OCI-LY1 (cell line): Measurements from ENCODE around the gene ZNF333.

ENCODE experiments used
- H2AFZ ChIP-seq: fragments of 200-600 bp; sonication (generic), shearing (Covaris generic); 2 replicates; pipeline ENCODE4 v1.6.0; 2014; ENCODE audit warnings: antibody characterized with exemption, mild to moderate bottlenecking, low read length
- H3F3A ChIP-seq: fragments of 200-600 bp; sonication (generic), shearing (Covaris generic); 2 replicates; pipeline ENCODE4 v1.6.0; 2014; ENCODE audit warnings: mild to moderate bottlenecking, antibody characterized with exemption, low read length, moderate library complexity; ENCODE audit not compliant: insufficient read depth
- H3K27ac ChIP-seq: fragments of 200-600 bp; sonication (generic); 2 replicates; pipeline ENCODE4 v1.5.1; 2014; ENCODE audit warnings: low read length, mixed run types, mild to moderate bottlenecking, low read depth; ENCODE audit not compliant: poor library complexity, severe bottlenecking
- H3K27me3 ChIP-seq: fragments of 200-600 bp; sonication (generic); 2 replicates; pipeline ENCODE4 v1.6.0; 2014; ENCODE audit warnings: antibody characterized with exemption, mild to moderate bottlenecking, low read length, moderate library complexity; ENCODE audit not compliant: insufficient read depth
- H3K36me3 ChIP-seq: fragments of 200-600 bp; sonication (generic); 2 replicates; pipeline ENCODE4 v1.6.1; 2014; ENCODE audit warnings: mild to moderate bottlenecking, antibody characterized with exemption, low read length, moderate library complexity, mixed read lengths; ENCODE audit not compliant: insufficient read depth
- H3K4me1 ChIP-seq: fragments of 200-600 bp; sonication (generic); 2 replicates; pipeline ENCODE4 v1.5.1; 2014; ENCODE audit warnings: mild to moderate bottlenecking, low read length, moderate library complexity; ENCODE audit not compliant: insufficient read depth, severe bottlenecking
- H3K4me2 ChIP-seq: fragments of 200-600 bp; sonication (generic), shearing (Covaris generic); 2 replicates; pipeline ENCODE4 v1.6.1; 2014; ENCODE audit warnings: low read length
- H3K4me3 ChIP-seq: fragments of 200-600 bp; sonication (generic); 2 replicates; pipeline ENCODE4 v1.5.1; 2014; ENCODE audit warnings: low read length, low read depth, mild to moderate bottlenecking, mixed read lengths; ENCODE audit not compliant: poor library complexity, severe bottlenecking
- H3K79me2 ChIP-seq: fragments of 200-600 bp; shearing (Covaris generic); 2 replicates; pipeline ENCODE4 v1.6.1; 2016; ENCODE audit warnings: mixed run types, low read length, mixed read lengths; ENCODE audit not compliant: insufficient read depth
- H3K9ac ChIP-seq: fragments of 200-600 bp; sonication (generic), shearing (Covaris generic); 2 replicates; pipeline ENCODE4 v1.6.1; 2014; ENCODE audit warnings: mild to moderate bottlenecking, low read length, mixed read lengths
- H3K9me2 ChIP-seq: fragments of 200-600 bp; sonication (generic), shearing (Covaris generic); 2 replicates; pipeline ENCODE4 v1.6.1; 2014; ENCODE audit warnings: low read depth, mild to moderate bottlenecking, low read length, mixed read lengths
- H3K9me3 ChIP-seq: fragments of 200-600 bp; shearing (Covaris generic); 2 replicates; pipeline ENCODE4 v1.6.1; 2014; ENCODE audit warnings: low read length, mixed read lengths
- H4K20me1 ChIP-seq: fragments of 200-600 bp; sonication (generic), shearing (Covaris generic); 2 replicates; pipeline ENCODE4 v1.6.0; 2016; ENCODE audit warnings: mild to moderate bottlenecking, low read length; ENCODE audit not compliant: insufficient read depth
- CTCF ChIP-seq: fragments of 200-600 bp; sonication (generic), shearing (Covaris generic); IDR thresholded peaks from 2 replicates; pipeline ENCODE4 v1.5.1; 2017; ENCODE audit warnings: mild to moderate bottlenecking, antibody characterized with exemption, low read length, moderate library complexity, mixed read lengths
- EZH2 ChIP-seq: fragments of 200-600 bp; sonication (generic), shearing (Covaris generic); IDR thresholded peaks from 2 replicates; pipeline ENCODE4 v1.8.0; 2017; ENCODE audit warnings: borderline replicate concordance, mixed run types, mild to moderate bottlenecking, antibody characterized with exemption, low read length, moderate library complexity, mixed read lengths

The ZNF333 gene

DNA sequence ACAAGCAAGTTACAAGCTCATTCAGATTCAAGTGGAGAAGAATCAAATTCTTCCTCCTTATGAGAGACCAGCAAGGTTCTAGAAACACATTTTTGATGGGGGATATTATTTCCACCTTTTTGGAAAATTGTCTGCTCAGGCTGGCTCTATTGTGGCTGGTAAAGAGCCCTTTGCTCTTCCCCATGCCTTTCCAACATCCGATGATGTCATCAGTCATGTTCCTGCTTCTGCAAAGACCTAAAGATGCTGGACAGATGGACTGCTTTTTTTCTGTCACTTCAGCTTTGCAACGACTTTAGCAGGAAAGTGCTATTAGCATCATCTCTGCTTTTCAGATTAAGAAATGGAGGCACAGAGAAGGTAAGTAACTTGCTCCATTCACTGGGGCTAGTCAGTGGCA is 19.4 kb upstream of the ZNF333 start:
- Histone ChIP-seq H3K9me2 (no peaks in the 10 kb centered on the region), H3K27ac (no peak overlapping the region), H3F3A (no peaks in the 10 kb centered on the region), H4K20me1 (no peaks in the 10 kb centered on the region), H3K79me2 (no peaks in the 10 kb centered on the region), H3K4me1 (no peaks in the 10 kb centered on the region), H3K4me2 (no peak overlapping the region), H3K27me3 (peaks cover 11% of the 10 kb centered on the region; the same call in 1 of the 2 replicates), H2AFZ (no peak overlapping the region), H3K9ac (no peak overlapping the region), H3K4me3 (no peak overlapping the region), H3K36me3 (no peaks in the 10 kb centered on the region), H3K9me3 (no peaks in the 10 kb centered on the region)
- TF ChIP-seq EZH2, result no peak
- TF ChIP-seq CTCF, result no peak

DNA sequence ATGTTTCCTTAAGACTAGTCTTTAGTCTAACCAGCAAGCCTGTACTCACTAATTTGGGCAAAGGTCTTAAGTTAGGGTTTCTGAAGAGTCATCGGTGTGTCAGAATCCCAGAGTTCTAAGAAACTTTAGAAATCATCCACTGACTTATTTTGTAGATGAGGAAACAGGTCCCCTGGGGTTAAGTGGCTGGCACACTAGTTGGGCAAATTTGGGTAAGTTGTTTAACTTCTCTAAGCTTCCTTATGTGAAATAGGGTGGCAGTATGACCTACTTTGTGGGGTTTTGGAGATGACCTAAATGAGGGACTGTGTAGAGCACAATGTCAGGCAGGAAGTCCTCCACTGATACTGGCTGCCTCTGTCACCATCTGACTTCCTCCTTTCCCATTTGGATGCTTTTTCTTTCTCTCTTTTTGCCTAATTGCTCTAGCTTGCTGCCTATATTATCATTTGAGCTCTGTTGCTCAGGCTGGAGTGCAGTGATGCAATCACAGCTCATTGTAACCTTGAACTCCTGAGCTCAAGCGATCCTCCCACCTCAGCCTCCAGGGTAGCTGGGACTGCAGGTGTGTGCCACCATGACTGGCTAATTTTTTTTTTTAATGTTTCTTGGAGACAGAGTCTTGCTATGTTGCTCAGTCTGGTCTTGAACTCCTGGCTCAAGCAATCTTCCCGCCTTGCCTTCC is 17.5 kb upstream of the ZNF333 start:
- no peak overlapping the region for H3K4me2 ChIP-seq
- H3K79me2 ChIP-seq, result no peaks in the 10 kb centered on the region
- H3F3A ChIP-seq, result no peaks in the 10 kb centered on the region
- no peaks in the 10 kb centered on the region for H3K36me3 ChIP-seq
- H4K20me1 ChIP-seq, result no peaks in the 10 kb centered on the region
- H3K9me3 ChIP-seq, result no peaks in the 10 kb centered on the region
- no peak overlapping the region for H3K4me3 ChIP-seq
- no peaks in the 10 kb centered on the region for H3K4me1 ChIP-seq
- H3K9me2 ChIP-seq, result no peaks in the 10 kb centered on the region
- no peak overlapping the region for H3K27ac ChIP-seq
- no peak overlapping the region for H2AFZ ChIP-seq
- no peak overlapping the region for H3K9ac ChIP-seq
- H3K27me3 ChIP-seq, result peaks cover 11% of the 10 kb centered on the region; the same call in 1 of the 2 replicates
- TF ChIP-seq EZH2 (no peak), CTCF (no peak)

GRCh38 chr19:14673088-14673487 is 16.8 kb upstream of the ZNF333 start:
- no peak overlapping the region for H3K9ac ChIP-seq
- H3K79me2 ChIP-seq, result no peaks in the 10 kb centered on the region
- no peaks in the 10 kb centered on the region for H3F3A ChIP-seq
- H3K4me3 ChIP-seq, result no peak overlapping the region
- H3K27me3 ChIP-seq, result peaks cover 11% of the 10 kb centered on the region; the same call in 1 of the 2 replicates
- H3K4me1 ChIP-seq, result no peaks in the 10 kb centered on the region
- H2AFZ ChIP-seq, result no peak overlapping the region
- no peak overlapping the region for H3K4me2 ChIP-seq
- TF ChIP-seq EZH2 (no peak), CTCF (no peak)
- H3K27ac ChIP-seq, result no peak overlapping the region
- H4K20me1 ChIP-seq, result no peaks in the 10 kb centered on the region
- no peaks in the 10 kb centered on the region for H3K9me2 ChIP-seq
- H3K36me3 ChIP-seq, result no peaks in the 10 kb centered on the region
- H3K9me3 ChIP-seq, result no peaks in the 10 kb centered on the region
